Testis (tissue), 3 donors: ENCODE measurements around the gene CMKLR1. TPM values are rescaled to one million over a fixed set of nuclear protein-coding genes. Genes with fewer than 3 reads are reported as not detected.

Experiments used
- DNase-seq: peaks from one replicate; pipeline ENCODE4 v3.0.0-alpha.2; 2019
- H3K27ac ChIP-seq, 2 donors: fragments of 200-600 bp; sonication (generic); one replicate each; pipeline ENCODE4 v1.5.1; 2019
- H3K27me3 ChIP-seq: fragments of 200-600 bp; sonication (generic); one replicate; pipeline ENCODE4 v1.5.1; 2019
- H3K36me3 ChIP-seq: fragments of 200-600 bp; sonication (generic); one replicate; pipeline ENCODE4 v1.5.1; 2017; ENCODE audit warnings: low read depth; ENCODE audit errors: missing control alignments
- H3K4me1 ChIP-seq: fragments of 200-600 bp; sonication (generic); one replicate; pipeline ENCODE4 v1.5.1; 2019
- H3K4me3 ChIP-seq, 2 donors: fragments of 200-600 bp; sonication (generic); one replicate each; pipeline ENCODE4 v1.5.1; 2017 to 2019
- H3K9me3 ChIP-seq: fragments of 200-600 bp; sonication (generic); one replicate; pipeline ENCODE4 v1.5.1; 2017
- POLR2A ChIP-seq: fragments of 450-650 bp; IDR thresholded peaks from one replicate; pipeline ENCODE4 v1.6.1; 2017; ENCODE audit warnings: antibody characterized with exemption, mild to moderate bottlenecking, moderate library complexity
- WGBS, 2 donors: methylation state at CpG; one replicate each; pipeline ENCODE4 v1.1.5; 2018; 5-methylcytosine and 5-hydroxymethylcytosine counted together
- intact Hi-C: fragments of 100-400 bp; cut with DNase I; formaldehyde crosslinking; loops from one replicate; pipeline ENCODE4 v1.15.1; 2023; ENCODE audit warnings: low total_unique reads
- polyA plus RNA-seq: library from polyadenylated mRNA; stranded (reverse); fragments of 350-450 nt; fragmentation: Illumina TruSeq; extraction: RNeasy Lipid Tissue Mini Kit (QIAGEN cat#74804); gene quantifications from one replicate; pipeline ENCODE4 v1.2.3, GENCODE V29; 2014; ENCODE audit warnings: low read depth, low replicate concordance; ENCODE audit not compliant: insufficient read depth
- total RNA-seq, 2 donors: library from RNA; depleted of rRNA; stranded (reverse); fragments of >200 nt; gene quantifications; one replicate each; pipeline ENCODE4 v1.2.3, GENCODE V29; 2016
- TF ChIP-seq, protein P1 (sequence below), 3 experiments: fragments of 450-650 bp in 2 of 3; fragments of 200-600 bp in 1 of 3; sonication (generic) in 1 of 3; IDR thresholded peaks; one replicate each; pipeline ENCODE4 v1.5.1; 2016 to 2019; ENCODE audit warnings: antibody characterized with exemption in 3 of 3, mild to moderate bottlenecking in 2 of 3, moderate library complexity in 1 of 3

CMKLR1 gene
- total and polyA plus RNA-seq, 3 donors from 2014 or later, result 2.4 to 9.5 (median 4.8) TPM

DNA sequence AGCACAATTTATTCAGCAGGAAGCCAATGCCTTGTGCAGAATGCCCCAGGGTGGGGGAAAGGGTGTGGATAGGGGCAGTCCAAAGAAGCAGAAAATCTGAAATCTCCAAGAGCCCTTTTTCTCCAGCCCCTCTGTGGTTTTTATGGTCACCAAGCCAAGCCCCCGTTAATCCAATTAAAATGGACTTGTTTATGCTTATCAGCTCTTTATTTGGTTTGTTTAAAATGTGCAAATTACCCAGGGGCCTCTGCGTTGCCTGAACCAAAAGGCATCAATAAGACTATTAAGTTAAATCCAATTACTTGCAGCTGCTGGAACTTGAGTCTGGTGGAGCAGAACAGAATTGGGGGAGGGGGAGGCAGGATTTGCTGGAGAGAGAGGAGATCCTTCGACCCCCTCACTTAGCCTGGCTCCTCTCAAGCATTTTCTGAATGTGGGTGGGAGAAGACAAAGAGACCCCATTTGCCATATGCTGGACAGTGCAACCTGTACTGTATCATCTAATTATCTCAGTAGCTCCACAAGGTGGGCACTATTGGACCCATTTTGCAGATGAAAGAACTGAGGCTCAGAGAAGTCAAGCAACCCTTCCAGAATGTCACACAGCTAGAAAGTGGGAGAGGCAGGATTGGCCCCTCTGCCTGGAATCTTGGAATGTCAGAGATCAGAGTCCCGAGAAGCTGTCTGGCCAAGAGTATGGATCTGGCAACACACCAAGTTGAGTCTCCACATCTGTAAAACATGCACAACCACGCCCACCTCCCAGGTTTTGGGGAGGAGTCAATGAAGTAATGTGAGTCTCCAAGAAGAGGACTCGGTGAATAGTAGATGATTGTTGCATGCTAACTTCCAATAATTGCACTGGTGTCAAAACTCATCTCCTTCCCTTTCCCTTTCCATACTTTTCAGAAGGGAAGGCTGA, 66.9 kb downstream of the CMKLR1 start:
- no peak overlapping the region for H3K4me3 ChIP-seq
- DNase-seq, result no peak
- no peaks in the 10 kb centered on the region for H3K36me3 ChIP-seq
- TF ChIP-seq, protein P1, sequence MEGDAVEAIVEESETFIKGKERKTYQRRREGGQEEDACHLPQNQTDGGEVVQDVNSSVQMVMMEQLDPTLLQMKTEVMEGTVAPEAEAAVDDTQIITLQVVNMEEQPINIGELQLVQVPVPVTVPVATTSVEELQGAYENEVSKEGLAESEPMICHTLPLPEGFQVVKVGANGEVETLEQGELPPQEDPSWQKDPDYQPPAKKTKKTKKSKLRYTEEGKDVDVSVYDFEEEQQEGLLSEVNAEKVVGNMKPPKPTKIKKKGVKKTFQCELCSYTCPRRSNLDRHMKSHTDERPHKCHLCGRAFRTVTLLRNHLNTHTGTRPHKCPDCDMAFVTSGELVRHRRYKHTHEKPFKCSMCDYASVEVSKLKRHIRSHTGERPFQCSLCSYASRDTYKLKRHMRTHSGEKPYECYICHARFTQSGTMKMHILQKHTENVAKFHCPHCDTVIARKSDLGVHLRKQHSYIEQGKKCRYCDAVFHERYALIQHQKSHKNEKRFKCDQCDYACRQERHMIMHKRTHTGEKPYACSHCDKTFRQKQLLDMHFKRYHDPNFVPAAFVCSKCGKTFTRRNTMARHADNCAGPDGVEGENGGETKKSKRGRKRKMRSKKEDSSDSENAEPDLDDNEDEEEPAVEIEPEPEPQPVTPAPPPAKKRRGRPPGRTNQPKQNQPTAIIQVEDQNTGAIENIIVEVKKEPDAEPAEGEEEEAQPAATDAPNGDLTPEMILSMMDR (IDR thresholded peaks at IDR 0.05), result no peak
- TF ChIP-seq POLR2A, result no peak
- no peaks in the 10 kb centered on the region for H3K4me1 ChIP-seq
- no peaks in the 10 kb centered on the region for H3K27me3 ChIP-seq
- WGBS, 2 donors, result 69 to 72% methylated on average over 6 of the region's 6 CpGs
- H3K27ac ChIP-seq, result no peak overlapping the region
- intact Hi-C loops, result no loop called here
- H3K9me3 ChIP-seq, result no peaks in the 10 kb centered on the region

DNA sequence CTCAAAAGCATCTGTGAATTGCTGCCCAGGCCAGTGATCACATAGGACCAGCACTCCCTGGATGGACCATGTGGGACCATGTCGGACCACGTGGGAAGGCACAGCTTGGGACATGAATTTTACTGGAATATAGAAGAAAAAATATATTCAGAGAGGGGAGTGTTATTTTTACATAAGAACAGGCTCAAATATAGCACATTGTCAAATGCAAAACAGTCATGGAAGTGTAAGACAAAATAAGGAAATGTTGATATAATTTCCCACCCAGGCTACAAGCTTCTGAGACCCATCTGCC, 68.3 kb downstream of the CMKLR1 start:
- Histone ChIP-seq H3K9me3 (no peaks in the 10 kb centered on the region), H3K27ac (no peak overlapping the region), H3K27me3 (no peaks in the 10 kb centered on the region), H3K36me3 (no peaks in the 10 kb centered on the region), H3K4me3 (no peak overlapping the region), H3K4me1 (no peaks in the 10 kb centered on the region)
- WGBS, 2 donors, result 64 to 70% methylated on average over 2 of the region's 2 CpGs
- TF ChIP-seq, protein P1 (IDR thresholded peaks at IDR 0.05), result no peak
- TF ChIP-seq POLR2A, result no peak
- no peak for DNase-seq
- intact Hi-C loops, result no loop called here

DNA sequence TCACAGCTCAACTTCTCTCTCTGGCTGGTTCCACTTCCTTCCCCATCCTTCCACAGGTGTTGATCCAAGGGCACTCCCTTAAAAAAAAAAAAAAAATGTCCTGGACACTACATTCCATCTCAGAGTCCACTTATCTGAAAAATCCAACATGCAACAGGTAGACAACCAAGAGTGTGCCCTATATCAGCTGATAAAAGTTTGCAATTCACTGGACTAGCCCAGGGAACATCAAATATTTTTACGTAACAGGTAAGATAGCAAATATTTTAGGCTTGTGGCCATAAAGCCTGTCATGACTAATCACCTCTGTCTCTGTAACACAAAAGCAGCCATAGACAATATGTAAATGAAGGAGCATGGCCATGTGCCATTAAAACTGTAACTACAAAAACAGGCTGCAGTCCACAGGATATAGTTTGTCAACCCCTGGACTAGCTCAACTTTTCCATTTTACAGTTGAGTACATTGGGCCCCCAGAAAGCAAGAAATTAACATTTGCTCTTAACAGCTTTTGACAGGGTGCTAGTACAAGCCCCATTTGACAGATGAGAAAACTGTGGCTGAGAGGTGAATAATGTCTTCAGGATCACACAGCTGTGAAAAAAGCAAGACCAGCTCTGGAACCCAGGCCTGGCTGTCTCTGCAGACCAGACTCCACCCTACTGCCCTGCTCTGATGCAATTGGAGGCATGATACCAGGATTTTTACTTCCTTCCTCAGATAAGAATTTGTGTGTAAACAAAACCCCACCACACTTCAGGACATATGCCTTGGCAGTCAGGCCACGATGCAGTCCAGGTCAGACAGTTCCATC, 68.9 kb downstream of the CMKLR1 start:
- Histone ChIP-seq H3K27ac (no peak overlapping the region), H3K36me3 (no peaks in the 10 kb centered on the region), H3K9me3 (no peaks in the 10 kb centered on the region), H3K4me1 (no peaks in the 10 kb centered on the region), H3K27me3 (no peaks in the 10 kb centered on the region), H3K4me3 (no peak overlapping the region)
- TF ChIP-seq POLR2A, result no peak
- TF ChIP-seq, protein P1 (IDR thresholded peaks at IDR 0.05), result no peak
- no peak for DNase-seq
- intact Hi-C loops, result no loop called here
- WGBS, 2 donors, result 65 to 72% methylated on average over 2 of the region's 2 CpGs

DNA sequence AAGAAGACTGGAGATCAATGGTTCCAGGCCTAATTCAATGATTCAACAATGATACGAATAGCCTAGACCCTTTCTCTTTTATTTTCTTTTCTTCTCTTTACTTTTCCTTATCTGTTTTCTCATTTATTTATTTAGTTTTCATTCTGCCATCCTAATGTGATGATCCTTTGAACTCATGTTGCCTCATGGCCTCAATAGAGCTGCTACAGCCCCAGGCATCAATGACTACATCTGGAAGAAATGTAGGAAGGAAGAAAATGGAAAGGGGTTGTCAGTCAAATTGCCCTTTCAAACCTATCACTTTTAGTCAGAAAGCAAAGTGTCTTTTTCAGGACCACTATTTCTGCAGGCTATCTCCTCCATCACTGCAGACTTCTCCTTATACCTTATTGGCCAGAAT, 69.9 kb downstream of the CMKLR1 start:
- intact Hi-C loops, result no loop called here
- DNase-seq, result no peak
- Histone ChIP-seq H3K36me3 (no peaks in the 10 kb centered on the region), H3K4me3 (no peak overlapping the region), H3K4me1 (no peaks in the 10 kb centered on the region), H3K27me3 (no peaks in the 10 kb centered on the region), H3K27ac (no peak overlapping the region), H3K9me3 (no peaks in the 10 kb centered on the region)
- WGBS, 2 donors, result 82 to 83% methylated on average over 1 of the region's 1 CpG
- no peak for TF ChIP-seq POLR2A
- TF ChIP-seq, protein P1 (IDR thresholded peaks at IDR 0.05), result no peak
